OCI-LY7 (cell line): ENCODE data around the gene GRID2.

ENCODE experiments used
- EZH2phosphoT487 ChIP-seq: fragments of 200-600 bp; sonication (generic); IDR thresholded peaks from 2 replicates; pipeline ENCODE4 v1.6.1; 2018; ENCODE audit warnings: low read depth, borderline replicate concordance, mild to moderate bottlenecking, mixed run types, antibody characterized with exemption, low read length, moderate library complexity, mixed read lengths
- TF ChIP-seq, protein P1 (sequence below): fragments of 200-600 bp; sonication (generic); conservative IDR thresholded peaks from 2 replicates; pipeline ENCODE4 v1.5.1; 2014; ENCODE audit warnings: mild to moderate bottlenecking, antibody characterized with exemption, low read length, moderate library complexity, mixed read lengths

DNA sequence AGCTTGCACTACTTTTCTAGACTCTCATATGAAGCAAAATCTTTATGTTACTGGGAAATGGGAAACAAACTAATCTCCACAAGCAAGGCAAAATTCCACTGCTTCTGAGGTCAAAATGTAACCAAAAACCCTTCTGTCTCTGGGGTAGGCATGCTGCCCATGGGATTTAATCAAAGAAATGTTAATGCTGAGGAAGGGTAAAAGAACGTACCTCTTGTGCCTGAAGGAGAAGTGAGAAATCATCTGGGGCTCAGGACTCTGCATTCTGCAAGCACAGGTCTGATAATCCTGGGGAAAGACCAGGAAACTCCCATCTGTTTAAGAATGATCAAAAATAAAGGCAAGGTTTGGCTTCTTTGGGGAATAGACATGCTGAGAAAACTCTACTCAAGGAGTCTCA lies 184.7 kb downstream of the GRID2 start:
- TF ChIP-seq, protein P1, sequence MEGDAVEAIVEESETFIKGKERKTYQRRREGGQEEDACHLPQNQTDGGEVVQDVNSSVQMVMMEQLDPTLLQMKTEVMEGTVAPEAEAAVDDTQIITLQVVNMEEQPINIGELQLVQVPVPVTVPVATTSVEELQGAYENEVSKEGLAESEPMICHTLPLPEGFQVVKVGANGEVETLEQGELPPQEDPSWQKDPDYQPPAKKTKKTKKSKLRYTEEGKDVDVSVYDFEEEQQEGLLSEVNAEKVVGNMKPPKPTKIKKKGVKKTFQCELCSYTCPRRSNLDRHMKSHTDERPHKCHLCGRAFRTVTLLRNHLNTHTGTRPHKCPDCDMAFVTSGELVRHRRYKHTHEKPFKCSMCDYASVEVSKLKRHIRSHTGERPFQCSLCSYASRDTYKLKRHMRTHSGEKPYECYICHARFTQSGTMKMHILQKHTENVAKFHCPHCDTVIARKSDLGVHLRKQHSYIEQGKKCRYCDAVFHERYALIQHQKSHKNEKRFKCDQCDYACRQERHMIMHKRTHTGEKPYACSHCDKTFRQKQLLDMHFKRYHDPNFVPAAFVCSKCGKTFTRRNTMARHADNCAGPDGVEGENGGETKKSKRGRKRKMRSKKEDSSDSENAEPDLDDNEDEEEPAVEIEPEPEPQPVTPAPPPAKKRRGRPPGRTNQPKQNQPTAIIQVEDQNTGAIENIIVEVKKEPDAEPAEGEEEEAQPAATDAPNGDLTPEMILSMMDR: no peak
- no peak for TF ChIP-seq EZH2phosphoT487
